Stomach smooth muscle (tissue), 2 donors: Measurements from ENCODE around the gene SRGAP3.

Experiments
- H3K27ac ChIP-seq: one replicate; pipeline ENCODE4 v1.7.0; 2013; ENCODE audit warnings: mild to moderate bottlenecking, low read length, inconsistent platforms
- H3K27me3 ChIP-seq, 2 donors: one replicate each; pipeline ENCODE4 v1.7.0; 2013; ENCODE audit warnings: low read length in 2 of 2; ENCODE audit not compliant: insufficient read depth in 2 of 2, control insufficient read depth in 1 of 2
- H3K36me3 ChIP-seq, 2 donors: one replicate each; pipeline ENCODE4 v1.7.0; 2013; ENCODE audit warnings: low read length in 2 of 2; ENCODE audit not compliant: control insufficient read depth in 2 of 2, insufficient read depth in 2 of 2
- H3K4me1 ChIP-seq: one replicate; pipeline ENCODE4 v1.7.0; 2013; ENCODE audit warnings: low read length; ENCODE audit not compliant: control insufficient read depth, insufficient read depth
- H3K4me3 ChIP-seq, 2 donors: one replicate each; pipeline ENCODE4 v1.7.0; 2013; ENCODE audit warnings: low read length in 2 of 2
- H3K9ac ChIP-seq, 2 donors: one replicate each; pipeline ENCODE4 v1.7.0; 2013; ENCODE audit warnings: low read length in 2 of 2, mild to moderate bottlenecking in 1 of 2
- H3K9me3 ChIP-seq, 2 donors: one replicate each; pipeline ENCODE4 v1.7.0; 2013; ENCODE audit warnings: low read length in 2 of 2; ENCODE audit not compliant: control insufficient read depth in 2 of 2
- donor health status: healthy.
- donor health status: Pancreatic carcinoma.

The SRGAP3 gene

DNA sequence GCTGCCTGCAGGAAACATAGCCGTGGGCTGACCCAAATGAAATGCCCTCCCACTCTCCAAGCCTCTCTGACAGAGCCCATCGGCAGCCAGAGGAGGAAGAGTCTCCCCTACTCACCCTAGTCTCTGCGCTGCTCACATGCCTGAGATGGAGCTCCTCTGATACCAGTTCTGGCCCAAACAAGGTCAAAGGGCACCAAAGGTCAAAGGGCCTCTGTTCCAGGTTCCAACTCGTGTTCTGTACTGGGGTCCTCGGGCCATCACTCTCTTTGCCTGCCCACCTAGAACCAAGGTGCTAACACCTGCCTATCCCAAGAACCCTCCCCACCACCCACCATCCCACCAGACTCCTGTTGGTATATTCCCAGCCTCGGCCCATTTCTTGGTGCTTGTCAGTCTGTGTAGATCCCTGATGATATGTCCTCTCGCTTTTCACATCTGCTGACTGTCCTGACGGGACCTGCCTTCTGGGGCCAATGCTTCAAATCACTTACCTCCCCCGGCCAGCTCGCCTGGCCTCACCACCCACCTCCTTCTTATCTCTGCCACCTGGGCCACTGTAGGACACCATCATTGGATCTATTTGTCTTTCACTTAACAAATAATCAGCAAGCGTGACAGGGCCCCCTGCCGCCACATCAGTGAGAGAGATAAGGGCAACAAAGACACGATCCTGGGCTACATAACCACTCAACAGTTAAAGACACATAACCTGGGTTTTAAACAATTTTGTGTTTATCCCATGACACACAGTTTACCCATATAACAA is 90.4 kb downstream of the SRGAP3 start:
- Histone ChIP-seq H3K4me3 (no peak overlapping the region), H3K36me3 (no peaks in the 10 kb centered on the region), H3K4me1 (peaks cover 4% of the 10 kb centered on the region), H3K27me3 (no peaks in the 10 kb centered on the region), H3K9me3 (no peaks in the 10 kb centered on the region), H3K9ac (no peak overlapping the region), H3K27ac (no peak overlapping the region)

DNA sequence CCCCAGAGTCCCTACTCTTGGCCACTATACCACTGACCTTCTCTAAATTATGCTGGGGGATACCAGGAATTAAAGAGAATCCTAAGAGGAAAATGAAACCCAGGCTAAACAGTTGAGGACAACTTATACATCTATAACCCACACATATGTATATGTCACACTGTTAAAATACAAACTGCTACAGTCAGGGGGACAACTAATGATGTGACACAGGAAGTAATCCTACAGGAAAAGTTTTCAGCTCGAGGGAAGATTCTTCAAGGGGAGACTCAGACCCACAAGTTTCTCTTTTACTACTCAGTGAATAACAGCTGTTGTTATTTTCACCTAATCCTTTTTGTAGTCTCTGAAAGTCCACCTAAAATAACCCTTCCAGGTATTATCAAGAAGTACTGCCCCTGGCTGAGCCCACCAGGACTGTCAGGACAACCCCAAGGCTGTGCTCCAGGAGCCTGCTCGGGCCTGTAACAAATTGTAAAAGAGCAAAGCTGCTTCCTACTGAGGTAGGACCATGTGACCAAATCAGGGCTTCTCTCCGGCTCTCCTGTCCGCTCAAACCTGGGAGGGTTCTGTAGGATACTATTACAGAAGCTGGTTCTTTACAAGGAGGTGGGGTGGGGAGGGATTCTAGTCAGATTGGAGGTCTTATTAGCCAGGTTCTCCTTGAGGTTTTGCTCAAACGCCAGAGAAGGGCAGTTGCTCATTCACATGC is 91.6 kb downstream of the SRGAP3 start:
- H3K9me3 ChIP-seq = no peaks in the 10 kb centered on the region
- no peak overlapping the region for H3K4me3 ChIP-seq
- H3K4me1 ChIP-seq = peaks cover 4% of the 10 kb centered on the region
- no peak overlapping the region for H3K27ac ChIP-seq
- H3K36me3 ChIP-seq = no peaks in the 10 kb centered on the region
- H3K9ac ChIP-seq = no peak overlapping the region
- H3K27me3 ChIP-seq = no peaks in the 10 kb centered on the region

DNA sequence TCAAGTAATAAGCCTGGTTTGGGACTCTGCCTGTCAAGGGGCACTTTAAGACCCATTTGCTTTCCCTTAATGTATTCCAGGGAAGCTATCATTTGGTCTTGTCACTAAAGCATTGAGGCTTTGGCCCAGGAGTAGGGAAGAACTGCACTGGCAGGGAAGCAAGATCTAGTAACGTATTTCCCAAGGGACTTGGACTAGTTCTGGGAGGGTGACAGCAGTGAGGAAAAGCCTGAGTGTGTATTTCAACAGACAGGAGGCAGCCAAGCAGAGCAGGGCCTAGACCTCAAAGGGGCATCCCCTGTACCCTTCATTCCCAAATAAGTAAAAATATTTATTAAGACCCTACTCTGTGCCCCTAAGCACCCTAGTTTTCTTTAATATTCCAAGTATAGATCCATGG is 92.8 kb downstream of the SRGAP3 start:
- no peak overlapping the region for H3K27ac ChIP-seq
- peaks cover 4% of the 10 kb centered on the region for H3K4me1 ChIP-seq
- H3K9me3 ChIP-seq = peaks cover 0 to 3% of the 10 kb centered on the region in 2 donors
- H3K36me3 ChIP-seq = no peaks in the 10 kb centered on the region
- H3K9ac ChIP-seq = no peak overlapping the region
- no peaks in the 10 kb centered on the region for H3K27me3 ChIP-seq
- H3K4me3 ChIP-seq = no peak overlapping the region

DNA sequence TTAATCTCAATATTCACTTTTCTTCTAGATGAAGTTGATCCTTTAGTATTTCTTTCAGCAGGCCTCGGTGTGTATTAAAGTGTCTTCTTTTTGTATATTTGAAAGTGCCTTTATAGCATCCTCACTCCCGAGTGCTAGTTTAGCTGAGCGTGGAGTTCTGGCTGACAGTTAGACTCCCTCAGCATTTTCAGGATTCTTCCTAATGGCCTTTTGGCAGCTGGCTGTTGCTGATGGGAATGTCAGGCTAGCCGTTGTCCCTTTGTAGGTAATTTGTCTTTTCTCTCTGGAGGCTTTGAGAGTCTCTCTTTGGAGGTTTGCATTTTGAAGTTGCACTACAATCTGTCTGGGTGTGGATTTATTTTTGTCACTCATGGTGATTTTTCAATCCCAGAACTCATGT is 94.4 kb downstream of the SRGAP3 start:
- no peak overlapping the region for H3K4me3 ChIP-seq
- no peaks in the 10 kb centered on the region for H3K27me3 ChIP-seq
- no peak overlapping the region for H3K9ac ChIP-seq
- H3K9me3 ChIP-seq = peaks cover 6 to 9% of the 10 kb centered on the region in 2 donors
- H3K4me1 ChIP-seq = peaks cover 4% of the 10 kb centered on the region
- H3K36me3 ChIP-seq = no peaks in the 10 kb centered on the region
- H3K27ac ChIP-seq = no peak overlapping the region

DNA sequence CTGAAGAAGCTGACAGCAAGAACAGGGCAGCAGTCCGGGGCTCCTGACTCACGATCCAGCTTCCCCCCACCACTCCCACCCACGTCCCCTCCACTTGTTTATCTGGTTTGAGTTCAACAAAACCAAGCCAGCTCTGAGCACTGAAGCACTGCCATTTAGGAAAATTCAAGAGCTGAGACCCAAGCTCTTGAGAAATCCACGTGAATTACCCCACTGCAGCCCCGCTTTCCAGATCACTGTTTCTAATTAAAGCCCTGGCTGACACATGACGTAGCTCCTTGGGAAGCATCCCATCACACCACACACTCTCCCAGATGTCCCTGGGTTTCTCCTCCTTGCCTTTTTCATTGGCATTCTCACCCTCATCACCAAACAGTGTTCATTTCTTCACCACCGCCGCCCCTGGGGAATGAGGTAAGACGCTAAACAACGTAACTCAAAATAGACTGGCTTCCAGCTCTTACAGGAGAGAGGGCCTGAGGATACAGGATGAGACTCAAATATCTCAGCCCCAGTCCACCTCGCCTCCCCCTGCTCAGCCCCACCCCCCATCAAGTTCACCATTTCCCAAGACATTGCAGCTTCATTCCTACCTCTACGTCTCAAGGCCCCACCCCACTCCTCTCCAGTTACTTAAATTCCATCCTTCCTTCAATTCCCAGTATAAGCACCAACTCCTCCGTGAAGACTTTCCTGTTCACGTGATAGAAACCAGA is 95.4 kb downstream of the SRGAP3 start:
- H3K4me1 ChIP-seq = peaks cover 4% of the 10 kb centered on the region
- no peak overlapping the region for H3K4me3 ChIP-seq
- no peak overlapping the region for H3K27ac ChIP-seq
- no peak overlapping the region for H3K9ac ChIP-seq
- no peaks in the 10 kb centered on the region for H3K36me3 ChIP-seq
- peaks cover 6 to 9% of the 10 kb centered on the region in 2 donors for H3K9me3 ChIP-seq
- H3K27me3 ChIP-seq = no peaks in the 10 kb centered on the region

DNA sequence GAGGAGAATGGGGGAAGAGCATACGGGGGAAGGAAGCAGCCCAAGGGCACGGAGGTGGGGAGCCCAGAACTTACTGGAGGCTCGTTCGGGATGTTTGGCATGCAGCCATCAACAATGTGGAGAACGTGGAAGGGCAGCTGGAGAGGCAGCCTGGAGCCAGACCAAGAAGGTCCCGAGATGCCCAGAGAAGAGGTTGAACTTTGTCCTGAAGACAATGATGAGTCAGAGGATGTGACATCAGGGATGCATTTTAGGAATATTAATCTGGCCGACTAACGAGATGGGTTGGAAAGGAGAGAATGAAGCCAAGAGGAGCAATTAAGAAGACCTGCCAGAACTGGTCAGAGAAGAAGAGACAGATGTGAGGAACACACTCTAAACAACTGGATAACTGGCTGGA is 98.2 kb downstream of the SRGAP3 start:
- H3K27me3 ChIP-seq = no peaks in the 10 kb centered on the region
- H3K9me3 ChIP-seq = peaks cover 6 to 9% of the 10 kb centered on the region in 2 donors

DNA sequence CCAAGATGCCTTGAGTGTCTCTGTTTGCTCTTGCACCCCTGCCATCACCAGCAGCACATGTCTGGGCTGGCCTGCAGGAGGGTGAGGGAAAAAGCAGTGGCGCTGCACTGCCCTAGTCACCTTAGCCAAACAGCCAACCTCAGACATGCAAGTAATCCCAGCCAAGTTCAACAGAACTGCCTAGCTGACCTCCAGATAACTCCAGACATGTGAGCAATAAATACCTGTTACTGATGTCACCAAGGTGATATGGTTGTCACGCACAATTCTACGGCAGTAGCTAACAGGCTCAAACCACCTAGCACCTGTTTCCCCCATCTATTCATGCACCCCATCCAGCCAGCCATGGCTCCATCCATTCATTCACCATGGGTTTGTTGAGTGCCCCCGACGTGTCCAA is 99.9 kb downstream of the SRGAP3 start:
- no peak overlapping the region for H3K4me3 ChIP-seq
- no peak overlapping the region for H3K9ac ChIP-seq
- H3K27ac ChIP-seq = no peak overlapping the region
- H3K9me3 ChIP-seq = peaks cover 6 to 9% of the 10 kb centered on the region in 2 donors
- H3K4me1 ChIP-seq = peaks cover 4% of the 10 kb centered on the region
- no peaks in the 10 kb centered on the region for H3K36me3 ChIP-seq
- H3K27me3 ChIP-seq = no peaks in the 10 kb centered on the region

More for the DNA sequence above, 98.2 kb downstream of the SRGAP3 start:
- peaks cover 4% of the 10 kb centered on the region for H3K4me1 ChIP-seq
- no peaks in the 10 kb centered on the region for H3K36me3 ChIP-seq
- H3K4me3 ChIP-seq = no peak overlapping the region
- no peak overlapping the region for H3K9ac ChIP-seq
- H3K27ac ChIP-seq = no peak overlapping the region

DNA sequence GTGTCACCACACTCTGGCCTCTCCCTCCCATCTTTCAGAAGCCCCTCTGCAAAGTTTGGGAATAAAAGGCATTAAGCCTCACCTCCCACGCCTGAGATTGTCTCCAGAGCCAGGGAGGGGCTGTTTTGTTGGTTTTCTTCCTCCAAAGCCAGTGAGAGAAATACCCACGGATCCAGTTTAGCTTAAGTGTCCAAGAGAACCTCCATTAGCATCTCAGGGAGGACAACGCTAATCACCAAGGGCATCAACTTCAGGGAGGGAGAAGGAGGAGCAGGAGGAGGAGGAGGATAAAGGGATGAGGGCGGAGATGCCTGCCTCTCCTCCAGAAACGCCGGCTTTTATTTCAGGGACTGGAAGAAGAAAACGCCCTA is 101.6 kb downstream of the SRGAP3 start:
- Histone ChIP-seq H3K4me1 (no peaks in the 10 kb centered on the region), H3K9ac (no peak overlapping the region), H3K27ac (no peak overlapping the region), H3K9me3 (peaks cover 6 to 9% of the 10 kb centered on the region in 2 donors), H3K36me3 (no peaks in the 10 kb centered on the region), H3K4me3 (no peak overlapping the region), H3K27me3 (no peaks in the 10 kb centered on the region)

DNA sequence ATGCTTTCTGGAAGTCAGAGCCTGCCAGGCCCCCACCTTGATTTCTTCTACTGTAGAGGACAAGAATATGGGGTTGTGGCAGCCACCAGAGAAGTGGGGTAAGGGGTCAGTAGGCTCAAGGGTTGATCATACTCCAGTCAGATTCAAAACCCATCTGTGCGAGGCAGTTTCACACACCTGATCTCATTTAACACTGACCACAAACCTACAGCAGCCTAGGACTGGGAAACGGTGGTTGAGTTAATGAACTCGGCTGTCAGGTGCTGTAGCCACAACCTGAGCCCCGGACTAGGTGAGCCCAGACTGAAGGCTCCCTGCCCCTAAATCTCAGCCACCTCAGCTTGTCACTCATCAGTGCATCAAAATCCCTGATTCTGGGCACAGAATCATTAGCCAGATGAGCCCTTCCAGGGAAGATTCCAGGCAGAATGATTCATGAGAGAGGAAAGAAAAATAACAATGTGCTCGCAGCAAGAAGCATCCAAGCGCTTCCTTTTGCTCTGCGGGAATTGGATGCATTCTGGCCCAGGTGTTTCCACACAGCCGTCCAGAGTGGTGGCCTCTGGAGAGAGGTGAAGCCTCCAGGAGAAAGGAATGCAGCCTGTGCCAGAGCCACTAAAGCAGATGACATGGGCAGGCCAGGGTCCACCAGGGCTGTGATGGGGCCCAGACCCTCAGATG is 102.1 kb downstream of the SRGAP3 start:
- Histone ChIP-seq H3K36me3 (no peaks in the 10 kb centered on the region), H3K27ac (no peak overlapping the region), H3K27me3 (no peaks in the 10 kb centered on the region), H3K4me1 (no peaks in the 10 kb centered on the region), H3K4me3 (no peak overlapping the region), H3K9ac (no peak overlapping the region), H3K9me3 (peaks cover 6 to 9% of the 10 kb centered on the region in 2 donors)

DNA sequence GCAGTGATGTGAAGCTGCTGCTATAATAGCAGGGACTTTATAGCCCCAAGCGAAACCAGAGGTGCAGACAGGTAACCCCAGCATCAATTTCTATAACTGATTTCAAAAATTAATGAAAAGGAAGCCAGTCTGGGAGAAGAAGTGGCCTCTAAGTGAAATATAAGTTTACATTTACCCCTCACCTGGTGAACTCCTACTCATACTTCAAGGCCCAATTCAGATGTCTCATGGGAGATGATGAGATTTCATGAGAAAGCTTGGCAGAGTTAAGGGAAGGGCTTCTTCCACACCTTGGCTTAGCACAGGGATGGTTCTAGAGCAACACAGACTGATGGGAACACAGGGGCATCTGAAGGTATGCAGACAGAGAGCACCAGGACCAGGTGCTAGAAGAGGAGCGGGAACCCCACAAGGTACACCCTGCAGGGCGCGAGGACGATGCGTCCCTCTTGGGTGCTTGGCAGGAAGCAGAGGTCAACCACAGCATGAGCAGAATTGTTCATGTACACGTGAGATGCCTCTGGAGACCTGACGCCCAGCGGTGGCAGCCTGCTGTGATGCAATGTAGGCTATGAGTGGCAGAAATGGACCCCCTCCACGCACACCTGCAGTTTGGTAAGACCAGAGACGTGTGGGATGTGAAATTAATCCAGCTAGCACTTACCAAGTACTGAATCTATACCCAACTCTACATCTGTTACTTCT is 102.9 kb downstream of the SRGAP3 start:
- H3K4me3 ChIP-seq = no peak overlapping the region
- H3K9me3 ChIP-seq = peaks cover 6% of the 10 kb centered on the region in 2 donors
- no peak overlapping the region for H3K27ac ChIP-seq
- H3K36me3 ChIP-seq = no peaks in the 10 kb centered on the region
- no peak overlapping the region for H3K9ac ChIP-seq
- H3K4me1 ChIP-seq = no peaks in the 10 kb centered on the region
- no peaks in the 10 kb centered on the region for H3K27me3 ChIP-seq
